Panc1 (cell line): ENCODE measurements around the gene ZNF512. TPM values are rescaled to one million over a fixed set of nuclear protein-coding genes. Genes with fewer than 3 reads are reported as not detected.

Experiments
- ATAC-seq: fragments of 200-7000 bp; cut with Tn5 transposase; 2 replicates; pipeline ENCODE4 v1.9.1; 2020; ENCODE audit warnings: mild to moderate bottlenecking, moderate library complexity
- BruUV-seq: library from RNA; stranded (reverse); fragments of 400-500 nt; replicated peaks from 2 replicates; lab custom pipeline; 2021; lab: Mats Ljungman, UMichigan
- CTCF ChIA-PET: fragments of 300-600 bp; sonication (Branson Sonifier 250); formaldehyde crosslinking; loops from one replicate; lab custom pipeline; 2022; ENCODE audit warnings: antibody characterized with exemption; lab: Charles Lee
- POLR2A ChIA-PET: fragments of 300-600 bp; sonication (Branson Sonifier 250); formaldehyde crosslinking; loops from one replicate; lab custom pipeline; 2022; ENCODE audit warnings: antibody characterized with exemption; lab: Charles Lee
- DNase-seq: peaks from one replicate; pipeline ENCODE4 v3.0.0-alpha.2; 2010; ENCODE audit warnings: low read depth, low spot score
- H3K27ac ChIP-seq: 2 replicates; pipeline ENCODE4 v1.5.1; 2011; ENCODE audit warnings: mild to moderate bottlenecking, low read length, inconsistent platforms
- H3K27me3 ChIP-seq: fragments of 200-500 bp; sonication (Bioruptor generic); 2 replicates; pipeline ENCODE4 v1.6.0; 2014; ENCODE audit warnings: low read length, inconsistent platforms; ENCODE audit not compliant: control insufficient read depth, insufficient read depth
- H3K36me3 ChIP-seq: fragments of 200-500 bp; sonication (Bioruptor generic); 2 replicates; pipeline ENCODE4 v1.5.1; 2014; ENCODE audit warnings: inconsistent platforms, mild to moderate bottlenecking, low read length, moderate library complexity; ENCODE audit not compliant: control insufficient read depth, insufficient read depth
- H3K4me1 ChIP-seq: 2 replicates; pipeline ENCODE4 v1.5.1; 2011; ENCODE audit warnings: inconsistent platforms, mild to moderate bottlenecking, low read length, moderate library complexity; ENCODE audit not compliant: control insufficient read depth, insufficient read depth
- H3K4me3 ChIP-seq, 2 experiments: 2 replicates each; pipeline ENCODE4 v1.5.1; 2011 to 2012; ENCODE audit warnings: low read depth in 2 of 2, low read length in 2 of 2, mild to moderate bottlenecking in 2 of 2, inconsistent platforms in 1 of 2, moderate library complexity in 1 of 2
- H3K9me3 ChIP-seq: fragments of 200-500 bp; sonication (Bioruptor generic); 2 replicates; pipeline ENCODE4 v1.5.1; 2014; ENCODE audit warnings: low read depth, mild to moderate bottlenecking, inconsistent platforms, low read length, moderate library complexity; ENCODE audit not compliant: control insufficient read depth, insufficient read depth
- POLR2AphosphoS5 ChIP-seq: IDR thresholded peaks from 2 replicates; pipeline ENCODE4 v1.6.1; 2012; ENCODE audit warnings: mild to moderate bottlenecking, low read depth, low read length, moderate library complexity
- SIN3A ChIP-seq: IDR thresholded peaks from 2 replicates; pipeline ENCODE4 v1.6.1; 2012; ENCODE audit warnings: low read depth, mild to moderate bottlenecking, low read length, moderate library complexity, borderline replicate concordance; ENCODE audit not compliant: insufficient read depth
- TCF7L2 ChIP-seq: IDR thresholded peaks from 2 replicates; pipeline ENCODE4 v1.6.1; 2011; ENCODE audit warnings: mild to moderate bottlenecking, low read depth, low read length, inconsistent platforms
- in situ Hi-C: cut with HindIII; loops from 2 replicates; pipeline ENCODE4 v1.10.0; 2016; ENCODE audit warnings: low sequenced_read_pairs, low pct_unique_long_range_greater_than_20kb
- intact Hi-C: fragments of 100-400 bp; cut with micrococcal nuclease; formaldehyde crosslinking; loops from one replicate; pipeline ENCODE4 v1.10.0; 2022; ENCODE audit not compliant: unreplicated experiment
- total RNA-seq: library from RNA; stranded (reverse); gene quantifications from one replicate; pipeline ENCODE4 v1.2.1, GENCODE V29; 2021; ENCODE audit not compliant: unreplicated experiment
- TF ChIP-seq, protein P1 (sequence below), 2 experiments: IDR thresholded peaks; 2 replicates each; pipeline ENCODE4 v1.6.1; 2011 to 2012; ENCODE audit warnings: low read depth in 2 of 2, control low read depth in 1 of 2, low read length in 1 of 2, mild to moderate bottlenecking in 1 of 2, moderate library complexity in 1 of 2; ENCODE audit not compliant: insufficient read depth in 1 of 2
- TF ChIP-seq, protein P2 (sequence below): fragments of 450-650 bp; IDR thresholded peaks from 2 replicates; pipeline ENCODE4 v1.5.1; 2017; ENCODE audit warnings: mild to moderate bottlenecking

Gene ZNF512
- total RNA-seq, 1 experiment from 2014 or later, result 12.8 TPM

DNA sequence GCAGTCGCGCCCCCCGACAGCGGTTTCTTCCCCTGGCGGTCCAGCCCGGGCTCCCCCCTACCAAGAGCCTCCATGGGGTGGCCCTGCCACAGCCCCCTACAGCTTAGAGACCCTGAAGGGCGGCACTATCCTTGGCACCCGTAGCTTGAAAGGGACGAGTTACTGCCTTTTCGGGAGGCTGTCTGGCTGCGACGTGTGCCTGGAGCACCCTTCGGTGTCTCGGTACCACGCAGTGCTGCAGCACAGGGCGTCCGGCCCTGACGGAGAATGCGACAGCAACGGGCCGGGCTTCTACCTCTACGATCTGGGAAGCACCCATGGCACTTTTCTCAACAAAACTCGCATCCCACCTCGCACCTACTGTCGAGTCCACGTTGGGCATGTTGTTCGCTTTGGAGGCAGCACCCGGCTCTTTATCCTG is 81.3 kb downstream of the ZNF512 start:
- intact Hi-C loops, result no loop called here

DNA sequence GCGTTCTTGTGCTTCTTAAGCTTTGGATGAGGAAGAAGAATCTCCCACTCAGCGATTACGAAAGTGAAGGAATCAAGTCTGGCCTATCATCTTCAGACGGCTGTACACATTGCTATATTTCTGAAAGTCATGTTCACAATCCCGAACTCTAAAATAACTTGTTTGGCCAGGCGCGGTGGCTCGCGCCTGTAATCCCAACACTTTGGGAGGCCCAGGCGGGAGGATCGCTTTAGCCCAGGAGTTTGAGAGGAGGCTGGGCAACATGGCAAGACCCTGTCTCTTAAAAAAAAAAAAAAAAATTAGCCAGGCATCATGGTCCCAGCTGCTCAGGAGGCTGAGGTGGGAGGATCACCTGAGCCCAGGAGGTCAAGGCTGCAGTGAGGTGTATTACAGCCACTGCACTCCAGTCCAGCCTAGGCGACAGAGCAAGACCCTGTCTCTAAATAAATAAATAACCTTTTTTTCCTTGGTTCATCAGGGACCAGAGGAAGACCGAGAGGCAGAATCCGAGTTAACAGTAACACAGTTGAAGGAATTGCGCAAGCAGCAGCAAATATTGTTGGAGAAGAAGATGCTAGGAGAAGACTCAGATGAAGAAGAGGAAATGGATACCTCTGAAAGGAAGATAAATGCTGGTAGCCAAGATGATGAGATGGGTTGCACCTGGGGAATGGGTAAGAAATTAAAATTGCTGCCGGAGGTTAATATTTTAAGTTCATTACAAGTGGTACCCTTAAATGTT is 82.0 kb downstream of the ZNF512 start:
- CTCF ChIA-PET, result no interaction called here
- H3K4me3 ChIP-seq, result peak overlapping the region; percentile 78 to 97
- POLR2A ChIA-PET, result no interaction called here
- H3K36me3 ChIP-seq, result peaks cover 25% of the 10 kb centered on the region
- H3K27ac ChIP-seq, result peak overlapping the region; percentile 99
- no peaks in the 10 kb centered on the region for H3K27me3 ChIP-seq
- no peaks in the 10 kb centered on the region for H3K9me3 ChIP-seq
- intact Hi-C loops, result no loop called here
- BruUV-seq, result no TSS peak
- TF ChIP-seq SIN3A, result no peak
- TF ChIP-seq, protein P1, sequence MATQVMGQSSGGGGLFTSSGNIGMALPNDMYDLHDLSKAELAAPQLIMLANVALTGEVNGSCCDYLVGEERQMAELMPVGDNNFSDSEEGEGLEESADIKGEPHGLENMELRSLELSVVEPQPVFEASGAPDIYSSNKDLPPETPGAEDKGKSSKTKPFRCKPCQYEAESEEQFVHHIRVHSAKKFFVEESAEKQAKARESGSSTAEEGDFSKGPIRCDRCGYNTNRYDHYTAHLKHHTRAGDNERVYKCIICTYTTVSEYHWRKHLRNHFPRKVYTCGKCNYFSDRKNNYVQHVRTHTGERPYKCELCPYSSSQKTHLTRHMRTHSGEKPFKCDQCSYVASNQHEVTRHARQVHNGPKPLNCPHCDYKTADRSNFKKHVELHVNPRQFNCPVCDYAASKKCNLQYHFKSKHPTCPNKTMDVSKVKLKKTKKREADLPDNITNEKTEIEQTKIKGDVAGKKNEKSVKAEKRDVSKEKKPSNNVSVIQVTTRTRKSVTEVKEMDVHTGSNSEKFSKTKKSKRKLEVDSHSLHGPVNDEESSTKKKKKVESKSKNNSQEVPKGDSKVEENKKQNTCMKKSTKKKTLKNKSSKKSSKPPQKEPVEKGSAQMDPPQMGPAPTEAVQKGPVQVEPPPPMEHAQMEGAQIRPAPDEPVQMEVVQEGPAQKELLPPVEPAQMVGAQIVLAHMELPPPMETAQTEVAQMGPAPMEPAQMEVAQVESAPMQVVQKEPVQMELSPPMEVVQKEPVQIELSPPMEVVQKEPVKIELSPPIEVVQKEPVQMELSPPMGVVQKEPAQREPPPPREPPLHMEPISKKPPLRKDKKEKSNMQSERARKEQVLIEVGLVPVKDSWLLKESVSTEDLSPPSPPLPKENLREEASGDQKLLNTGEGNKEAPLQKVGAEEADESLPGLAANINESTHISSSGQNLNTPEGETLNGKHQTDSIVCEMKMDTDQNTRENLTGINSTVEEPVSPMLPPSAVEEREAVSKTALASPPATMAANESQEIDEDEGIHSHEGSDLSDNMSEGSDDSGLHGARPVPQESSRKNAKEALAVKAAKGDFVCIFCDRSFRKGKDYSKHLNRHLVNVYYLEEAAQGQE (IDR thresholded peaks at IDR 0.05; ENCODE audit: insufficient read depth in 1 of 2, low read depth in 2 of 2, low read length in 1 of 2), result no peak
- TF ChIP-seq, protein P2, sequence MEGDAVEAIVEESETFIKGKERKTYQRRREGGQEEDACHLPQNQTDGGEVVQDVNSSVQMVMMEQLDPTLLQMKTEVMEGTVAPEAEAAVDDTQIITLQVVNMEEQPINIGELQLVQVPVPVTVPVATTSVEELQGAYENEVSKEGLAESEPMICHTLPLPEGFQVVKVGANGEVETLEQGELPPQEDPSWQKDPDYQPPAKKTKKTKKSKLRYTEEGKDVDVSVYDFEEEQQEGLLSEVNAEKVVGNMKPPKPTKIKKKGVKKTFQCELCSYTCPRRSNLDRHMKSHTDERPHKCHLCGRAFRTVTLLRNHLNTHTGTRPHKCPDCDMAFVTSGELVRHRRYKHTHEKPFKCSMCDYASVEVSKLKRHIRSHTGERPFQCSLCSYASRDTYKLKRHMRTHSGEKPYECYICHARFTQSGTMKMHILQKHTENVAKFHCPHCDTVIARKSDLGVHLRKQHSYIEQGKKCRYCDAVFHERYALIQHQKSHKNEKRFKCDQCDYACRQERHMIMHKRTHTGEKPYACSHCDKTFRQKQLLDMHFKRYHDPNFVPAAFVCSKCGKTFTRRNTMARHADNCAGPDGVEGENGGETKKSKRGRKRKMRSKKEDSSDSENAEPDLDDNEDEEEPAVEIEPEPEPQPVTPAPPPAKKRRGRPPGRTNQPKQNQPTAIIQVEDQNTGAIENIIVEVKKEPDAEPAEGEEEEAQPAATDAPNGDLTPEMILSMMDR, result no peak
- no peak for TF ChIP-seq POLR2AphosphoS5
- no peak for TF ChIP-seq TCF7L2
- H3K4me1 ChIP-seq, result peaks cover 15% of the 10 kb centered on the region
- in situ Hi-C loops, result no loop called here
- DNase-seq, result no peak
- ATAC-seq, result no peak

More for the DNA sequence above, 81.3 kb downstream of the ZNF512 start:
- in situ Hi-C loops, result no loop called here
- TF ChIP-seq SIN3A (no peak), POLR2AphosphoS5 (no peak), TCF7L2 (no peak)
- TF ChIP-seq, protein P2, result no peak
- TF ChIP-seq, protein P1 (IDR thresholded peaks at IDR 0.05; ENCODE audit: insufficient read depth in 1 of 2, low read depth in 2 of 2, low read length in 1 of 2), result no peak
- no peaks in the 10 kb centered on the region for H3K27me3 ChIP-seq
- DNase-seq (no peak), ATAC-seq (peak; percentile 51)
- BruUV-seq, result TSS peak; percentile 95
- peak overlapping the region; percentile 78 to 97 for H3K4me3 ChIP-seq
- CTCF ChIA-PET, result interaction anchor here (0.5 kb wide), 1 partner anchor 19 kb away, joined by 3 read pairs; no protein-coding TSS in a partner anchor
- POLR2A ChIA-PET, result no interaction called here
- no peaks in the 10 kb centered on the region for H3K9me3 ChIP-seq
- peaks cover 29% of the 10 kb centered on the region for H3K36me3 ChIP-seq
- H3K27ac ChIP-seq, result peak overlapping the region; percentile 99
- H3K4me1 ChIP-seq, result peaks cover 15% of the 10 kb centered on the region
